HEK293 (cell line): Measurements from ENCODE around the gene CLTB.
A peak's percentile ranks its signal among the peaks of the same experiment; 100 is the strongest.

ENCODE experiments used
- CTCF ChIA-PET: fragments of 350-600 bp; formaldehyde crosslinking; extraction: SDS; loops from one replicate; lab custom pipeline; 2021; ENCODE audit warnings: antibody characterized with exemption; lab: Yijun Ruan, JAX
- POLR2A ChIA-PET: fragments of 300-600 bp; formaldehyde crosslinking; extraction: SDS; loops from one replicate; lab custom pipeline; 2020; ENCODE audit warnings: antibody characterized with exemption, inconsistent platforms; lab: Yijun Ruan, JAX
- H3K27ac ChIP-seq: fragments of 200-500 bp; sonication (Bioruptor generic); 2 replicates; pipeline ENCODE4 v1.5.1; 2014; ENCODE audit warnings: low read depth, low read length, control low read depth, inconsistent platforms; ENCODE audit errors: extremely low read depth
- H3K36me3 ChIP-seq, 2 experiments: fragments of 200-500 bp in 1 of 2; sonication (Bioruptor generic) in 1 of 2; 1 replicate in 1 of 2; 2 replicates in 1 of 2; pipeline ENCODE4 v1.5.1; 2014 to 2017; ENCODE audit warnings: inconsistent platforms in 2 of 2, low read length in 2 of 2; ENCODE audit not compliant: control insufficient read depth in 2 of 2, insufficient read depth in 1 of 2
- H3K4me1 ChIP-seq: fragments of 200-500 bp; sonication (Bioruptor generic); 2 replicates; pipeline ENCODE4 v1.5.1; 2014; ENCODE audit warnings: mild to moderate bottlenecking, low read length, inconsistent platforms; ENCODE audit not compliant: control insufficient read depth, insufficient read depth
- H3K4me3 ChIP-seq: 2 replicates; pipeline ENCODE4 v1.5.1; 2011; ENCODE audit warnings: low read depth, mild to moderate bottlenecking, control low read depth, low read length, moderate library complexity
- H3K9me3 ChIP-seq: fragments of 200-500 bp; sonication (Bioruptor generic); 2 replicates; pipeline ENCODE4 v1.5.1; 2014; ENCODE audit warnings: low read depth, low read length, inconsistent platforms; ENCODE audit not compliant: control insufficient read depth, insufficient read depth
- BCL11A ChIP-seq: fragments of 450-650 bp; formaldehyde crosslinking; IDR thresholded peaks from 2 replicates; pipeline ENCODE4 v1.5.1; 2016; ENCODE audit warnings: low read depth, missing biosample characterization, missing genetic modification characterization
- GFI1B ChIP-seq: fragments of 450-650 bp; formaldehyde crosslinking; IDR thresholded peaks from 2 replicates; pipeline ENCODE4 v1.5.1; 2016; ENCODE audit warnings: missing biosample characterization, missing genetic modification characterization
- HOXD13 ChIP-seq: sonication (generic); formaldehyde crosslinking; IDR thresholded peaks from 2 replicates; pipeline ENCODE4 v1.8.0; 2022; ENCODE audit warnings: missing genetic modification reagents, borderline replicate concordance
- MEIS1 ChIP-seq: sonication (generic); formaldehyde crosslinking; IDR thresholded peaks from 2 replicates; pipeline ENCODE4 v1.8.1; 2022; ENCODE audit warnings: missing genetic modification reagents, mild to moderate bottlenecking, borderline replicate concordance
- OVOL3 ChIP-seq: fragments of 450-650 bp; formaldehyde crosslinking; IDR thresholded peaks from 2 replicates; pipeline ENCODE4 v1.5.1; 2016; ENCODE audit warnings: missing biosample characterization, missing genetic modification characterization
- RBAK ChIP-seq: fragments of 450-650 bp; formaldehyde crosslinking; IDR thresholded peaks from 2 replicates; pipeline ENCODE4 v1.5.1; 2016; ENCODE audit warnings: missing biosample characterization, missing genetic modification characterization
- SP2 ChIP-seq: fragments of 450-650 bp; formaldehyde crosslinking; IDR thresholded peaks from 2 replicates; pipeline ENCODE4 v1.5.1; 2016; ENCODE audit warnings: missing biosample characterization, missing genetic modification characterization
- SP3 ChIP-seq: fragments of 450-650 bp; formaldehyde crosslinking; IDR thresholded peaks from 2 replicates; pipeline ENCODE4 v1.5.1; 2016; ENCODE audit warnings: missing biosample characterization, missing genetic modification characterization
- ZBTB20 ChIP-seq: fragments of 450-650 bp; formaldehyde crosslinking; IDR thresholded peaks from 2 replicates; pipeline ENCODE4 v1.5.1; 2016; ENCODE audit warnings: missing biosample characterization, missing genetic modification characterization
- ZBTB21 ChIP-seq: fragments of 450-650 bp; formaldehyde crosslinking; IDR thresholded peaks from 2 replicates; pipeline ENCODE4 v1.5.1; 2017; ENCODE audit warnings: missing biosample characterization, missing genetic modification characterization
- ZNF2 ChIP-seq: fragments of 450-650 bp; formaldehyde crosslinking; IDR thresholded peaks from 2 replicates; pipeline ENCODE4 v1.5.1; 2016; ENCODE audit warnings: missing biosample characterization, missing genetic modification characterization
- ZNF221 ChIP-seq: fragments of 450-650 bp; formaldehyde crosslinking; IDR thresholded peaks from 2 replicates; pipeline ENCODE4 v1.5.1; 2017; ENCODE audit warnings: missing biosample characterization, missing genetic modification characterization, borderline replicate concordance
- ZNF394 ChIP-seq: fragments of 450-650 bp; formaldehyde crosslinking; IDR thresholded peaks from 2 replicates; pipeline ENCODE4 v1.5.1; 2016; ENCODE audit warnings: missing biosample characterization, missing genetic modification characterization, mild to moderate bottlenecking, moderate library complexity, borderline replicate concordance
- ZNF660 ChIP-seq: fragments of 450-650 bp; IDR thresholded peaks from 2 replicates; pipeline ENCODE4 v1.5.1; 2018; ENCODE audit warnings: missing biosample characterization, mild to moderate bottlenecking, missing genetic modification characterization
- ZNF670 ChIP-seq: fragments of 450-650 bp; formaldehyde crosslinking; IDR thresholded peaks from 2 replicates; pipeline ENCODE4 v1.5.1; 2016; ENCODE audit warnings: missing biosample characterization, missing genetic modification characterization, low read depth
- ZNF843 ChIP-seq: fragments of 450-650 bp; formaldehyde crosslinking; IDR thresholded peaks from 2 replicates; pipeline ENCODE4 v1.5.1; 2016; ENCODE audit warnings: missing biosample characterization, missing genetic modification characterization
- ZSCAN23 ChIP-seq: fragments of 450-650 bp; formaldehyde crosslinking; IDR thresholded peaks from 2 replicates; pipeline ENCODE4 v1.5.1; 2016; ENCODE audit warnings: missing biosample characterization, missing genetic modification characterization
- ZSCAN30 ChIP-seq: fragments of 450-650 bp; IDR thresholded peaks from 2 replicates; pipeline ENCODE4 v1.5.1; 2018; ENCODE audit warnings: missing biosample characterization, mild to moderate bottlenecking, missing genetic modification characterization, moderate library complexity
- TF ChIP-seq, protein P1 (sequence below): fragments of 450-650 bp; formaldehyde crosslinking; conservative IDR thresholded peaks from 2 replicates; pipeline ENCODE4 v1.5.1; 2016; ENCODE audit warnings: low read depth, missing biosample characterization, missing genetic modification characterization
- TF ChIP-seq, protein P2 (sequence below): fragments of 450-650 bp; formaldehyde crosslinking; IDR thresholded peaks from 2 replicates; pipeline ENCODE4 v1.5.1; 2016; ENCODE audit warnings: missing biosample characterization, missing genetic modification characterization
- TF ChIP-seq, protein P3 (sequence below): fragments of 450-650 bp; formaldehyde crosslinking; IDR thresholded peaks from 2 replicates; pipeline ENCODE4 v1.5.1; 2016; ENCODE audit warnings: missing biosample characterization, missing genetic modification characterization
- TF ChIP-seq, protein P4 (sequence below): fragments of 450-650 bp; formaldehyde crosslinking; IDR thresholded peaks from 2 replicates; pipeline ENCODE4 v1.5.1; 2016; ENCODE audit warnings: missing biosample characterization, missing genetic modification characterization
- TF ChIP-seq, protein P5 (sequence below): fragments of 450-650 bp; formaldehyde crosslinking; optimal IDR thresholded peaks from 2 replicates; pipeline ENCODE3; 2016; ENCODE audit warnings: missing biosample characterization, mild to moderate bottlenecking, missing genetic modification characterization
- TF ChIP-seq, protein P6 (sequence below): fragments of 450-650 bp; formaldehyde crosslinking; IDR thresholded peaks from 2 replicates; pipeline ENCODE4 v1.5.1; 2016; ENCODE audit warnings: missing biosample characterization, missing genetic modification characterization, borderline replicate concordance

The CLTB gene

DNA sequence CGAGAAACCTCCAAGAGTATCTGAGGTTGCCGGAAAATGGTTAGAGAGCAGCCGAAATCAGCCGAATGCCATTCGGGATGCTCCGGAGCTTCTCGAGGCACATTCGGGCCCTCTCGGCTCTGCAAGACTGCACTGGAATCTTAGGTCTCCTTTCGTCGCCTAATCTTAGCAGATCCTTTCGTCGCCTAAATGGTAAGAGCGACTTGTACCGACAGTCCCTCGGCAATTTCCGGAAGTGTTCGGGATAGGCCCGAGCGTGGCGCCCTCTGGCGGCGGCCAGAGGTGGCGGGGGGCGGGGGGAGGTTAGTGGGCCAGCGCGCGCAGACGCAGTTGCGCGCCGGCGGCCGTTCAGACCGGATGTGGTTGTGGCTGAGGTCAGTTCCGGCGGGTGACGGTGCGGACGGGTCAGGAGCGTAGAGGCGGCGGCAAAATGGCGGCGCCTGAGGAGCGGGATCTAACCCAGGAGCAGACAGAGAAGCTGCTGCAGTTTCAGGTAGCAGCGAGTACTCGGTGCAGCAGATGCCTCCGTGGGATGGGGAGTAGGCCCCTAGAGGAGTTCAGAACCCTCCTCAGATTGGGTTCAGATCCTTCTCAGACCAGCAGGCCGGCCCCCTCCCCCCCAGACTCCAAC, 31.8 kb upstream of the CLTB start, which contains the start of gene FAF2 (continued):
- TF ChIP-seq, protein P1, sequence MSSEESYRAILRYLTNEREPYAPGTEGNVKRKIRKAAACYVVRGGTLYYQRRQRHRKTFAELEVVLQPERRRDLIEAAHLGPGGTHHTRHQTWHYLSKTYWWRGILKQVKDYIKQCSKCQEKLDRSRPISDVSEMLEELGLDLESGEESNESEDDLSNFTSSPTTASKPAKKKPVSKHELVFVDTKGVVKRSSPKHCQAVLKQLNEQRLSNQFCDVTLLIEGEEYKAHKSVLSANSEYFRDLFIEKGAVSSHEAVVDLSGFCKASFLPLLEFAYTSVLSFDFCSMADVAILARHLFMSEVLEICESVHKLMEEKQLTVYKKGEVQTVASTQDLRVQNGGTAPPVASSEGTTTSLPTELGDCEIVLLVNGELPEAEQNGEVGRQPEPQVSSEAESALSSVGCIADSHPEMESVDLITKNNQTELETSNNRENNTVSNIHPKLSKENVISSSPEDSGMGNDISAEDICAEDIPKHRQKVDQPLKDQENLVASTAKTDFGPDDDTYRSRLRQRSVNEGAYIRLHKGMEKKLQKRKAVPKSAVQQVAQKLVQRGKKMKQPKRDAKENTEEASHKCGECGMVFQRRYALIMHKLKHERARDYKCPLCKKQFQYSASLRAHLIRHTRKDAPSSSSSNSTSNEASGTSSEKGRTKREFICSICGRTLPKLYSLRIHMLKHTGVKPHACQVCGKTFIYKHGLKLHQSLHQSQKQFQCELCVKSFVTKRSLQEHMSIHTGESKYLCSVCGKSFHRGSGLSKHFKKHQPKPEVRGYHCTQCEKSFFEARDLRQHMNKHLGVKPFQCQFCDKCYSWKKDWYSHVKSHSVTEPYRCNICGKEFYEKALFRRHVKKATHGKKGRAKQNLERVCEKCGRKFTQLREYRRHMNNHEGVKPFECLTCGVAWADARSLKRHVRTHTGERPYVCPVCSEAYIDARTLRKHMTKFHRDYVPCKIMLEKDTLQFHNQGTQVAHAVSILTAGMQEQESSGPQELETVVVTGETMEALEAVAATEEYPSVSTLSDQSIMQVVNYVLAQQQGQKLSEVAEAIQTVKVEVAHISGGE (tag by site-specific recombination): peak; percentile 90
- TF ChIP-seq ZBTB21 (peak; percentile 25), OVOL3 (tag by site-specific recombination) (0 out of 2 replicates have a peak, but pooled peaks have one; percentile 35), ZSCAN23 (no peak), ZNF394 (tag by site-specific recombination) (0 out of 2 replicates have a peak, but pooled peaks have one; percentile 10), ZNF2 (tag by site-specific recombination) (0 out of 2 replicates have a peak, but pooled peaks have one; percentile 59), MEIS1 (CRISPR knock-in tag) (no peak), HOXD13 (CRISPR knock-in tag) (0 out of 2 replicates have a peak, but pooled peaks have one; percentile 20), ZSCAN30 (tag by site-specific recombination) (0 out of 2 replicates have a peak, but pooled peaks have one; percentile 54), SP2 (peak; percentile 81), BCL11A (tag by site-specific recombination) (peak; percentile 81; the same call in 1 of the 2 replicates), ZNF843 (tag by site-specific recombination) (peak; percentile 55; the same call in 1 of the 2 replicates), ZNF660 (tag by site-specific recombination) (0 out of 2 replicates have a peak, but pooled peaks have one; percentile 44)
- TF ChIP-seq, protein P2, sequence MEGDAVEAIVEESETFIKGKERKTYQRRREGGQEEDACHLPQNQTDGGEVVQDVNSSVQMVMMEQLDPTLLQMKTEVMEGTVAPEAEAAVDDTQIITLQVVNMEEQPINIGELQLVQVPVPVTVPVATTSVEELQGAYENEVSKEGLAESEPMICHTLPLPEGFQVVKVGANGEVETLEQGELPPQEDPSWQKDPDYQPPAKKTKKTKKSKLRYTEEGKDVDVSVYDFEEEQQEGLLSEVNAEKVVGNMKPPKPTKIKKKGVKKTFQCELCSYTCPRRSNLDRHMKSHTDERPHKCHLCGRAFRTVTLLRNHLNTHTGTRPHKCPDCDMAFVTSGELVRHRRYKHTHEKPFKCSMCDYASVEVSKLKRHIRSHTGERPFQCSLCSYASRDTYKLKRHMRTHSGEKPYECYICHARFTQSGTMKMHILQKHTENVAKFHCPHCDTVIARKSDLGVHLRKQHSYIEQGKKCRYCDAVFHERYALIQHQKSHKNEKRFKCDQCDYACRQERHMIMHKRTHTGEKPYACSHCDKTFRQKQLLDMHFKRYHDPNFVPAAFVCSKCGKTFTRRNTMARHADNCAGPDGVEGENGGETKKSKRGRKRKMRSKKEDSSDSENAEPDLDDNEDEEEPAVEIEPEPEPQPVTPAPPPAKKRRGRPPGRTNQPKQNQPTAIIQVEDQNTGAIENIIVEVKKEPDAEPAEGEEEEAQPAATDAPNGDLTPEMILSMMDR: peak; percentile 97
- TF ChIP-seq, protein P3, sequence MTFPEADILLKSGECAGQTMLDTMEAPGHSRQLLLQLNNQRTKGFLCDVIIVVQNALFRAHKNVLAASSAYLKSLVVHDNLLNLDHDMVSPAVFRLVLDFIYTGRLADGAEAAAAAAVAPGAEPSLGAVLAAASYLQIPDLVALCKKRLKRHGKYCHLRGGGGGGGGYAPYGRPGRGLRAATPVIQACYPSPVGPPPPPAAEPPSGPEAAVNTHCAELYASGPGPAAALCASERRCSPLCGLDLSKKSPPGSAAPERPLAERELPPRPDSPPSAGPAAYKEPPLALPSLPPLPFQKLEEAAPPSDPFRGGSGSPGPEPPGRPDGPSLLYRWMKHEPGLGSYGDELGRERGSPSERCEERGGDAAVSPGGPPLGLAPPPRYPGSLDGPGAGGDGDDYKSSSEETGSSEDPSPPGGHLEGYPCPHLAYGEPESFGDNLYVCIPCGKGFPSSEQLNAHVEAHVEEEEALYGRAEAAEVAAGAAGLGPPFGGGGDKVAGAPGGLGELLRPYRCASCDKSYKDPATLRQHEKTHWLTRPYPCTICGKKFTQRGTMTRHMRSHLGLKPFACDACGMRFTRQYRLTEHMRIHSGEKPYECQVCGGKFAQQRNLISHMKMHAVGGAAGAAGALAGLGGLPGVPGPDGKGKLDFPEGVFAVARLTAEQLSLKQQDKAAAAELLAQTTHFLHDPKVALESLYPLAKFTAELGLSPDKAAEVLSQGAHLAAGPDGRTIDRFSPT: no peak

DNA sequence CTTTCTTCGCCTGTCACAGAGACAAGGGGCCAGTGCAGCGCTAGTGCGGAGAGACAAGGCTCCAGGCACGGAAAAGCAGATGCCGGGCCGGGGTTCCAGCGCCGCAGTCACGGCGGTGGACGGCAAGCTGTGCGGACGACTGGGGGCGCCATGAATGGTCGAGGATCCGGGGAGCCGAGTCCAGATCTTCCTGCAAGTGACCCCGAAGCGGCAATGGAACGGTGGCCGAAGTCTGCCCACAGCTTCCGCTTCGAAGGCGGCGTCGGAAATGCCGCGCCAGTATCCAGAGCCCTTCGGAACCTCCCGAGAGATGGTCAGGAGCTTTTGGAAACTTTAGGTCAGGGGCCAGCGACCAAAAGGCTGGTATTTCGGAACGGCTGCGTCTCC, 31.2 kb upstream of the CLTB start:
- no peaks in the 10 kb centered on the region; the same call in 1 of the 2 replicates for H3K4me1 ChIP-seq
- peak overlapping the region; percentile 82 for H3K4me3 ChIP-seq
- CTCF ChIA-PET: interaction anchor here (0.5 to 4.6 kb wide), 18 partner anchors 9 to 720 kb away, joined by 3 to 43 read pairs (median 4); partner anchors contain the start of gene CLTB
- H3K27ac ChIP-seq: peak overlapping the region; percentile 86
- peaks cover 0 to 6% of the 10 kb centered on the region in 2 experiments; a peak in 2 of 3 replicates for H3K36me3 ChIP-seq
- POLR2A ChIA-PET: interaction anchor here (0.7 to 1.9 kb wide), 13 partner anchors 9 to 96 kb away, joined by 3 to 19 read pairs (median 4); partner anchors contain the start of genes CLTB, KIAA1191 and RNF44
- H3K9me3 ChIP-seq: no peaks in the 10 kb centered on the region
- TF ChIP-seq ZBTB20 (tag by site-specific recombination) (peak; percentile 83), ZNF670 (tag by site-specific recombination) (no peak), ZNF221 (tag by site-specific recombination) (no peak), RBAK (no peak), SP3 (tag by site-specific recombination) (no peak), GFI1B (no peak)
- TF ChIP-seq, protein P4, sequence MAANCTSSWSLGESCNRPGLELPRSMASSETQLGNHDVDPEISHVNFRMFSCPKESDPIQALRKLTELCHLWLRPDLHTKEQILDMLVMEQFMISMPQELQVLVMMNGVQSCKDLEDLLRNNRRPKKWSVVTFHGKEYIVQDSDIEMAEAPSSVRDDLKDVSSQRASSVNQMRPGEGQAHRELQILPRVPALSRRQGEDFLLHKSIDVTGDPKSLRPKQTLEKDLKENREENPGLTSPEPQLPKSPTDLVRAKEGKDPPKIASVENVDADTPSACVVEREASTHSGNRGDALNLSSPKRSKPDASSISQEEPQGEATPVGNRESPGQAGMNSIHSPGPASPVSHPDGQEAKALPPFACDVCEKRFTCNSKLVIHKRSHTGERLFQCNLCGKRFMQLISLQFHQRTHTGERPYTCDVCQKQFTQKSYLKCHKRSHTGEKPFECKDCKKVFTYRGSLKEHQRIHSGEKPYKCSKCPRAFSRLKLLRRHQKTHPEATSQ (tag by site-specific recombination): no peak
- TF ChIP-seq, protein P5, sequence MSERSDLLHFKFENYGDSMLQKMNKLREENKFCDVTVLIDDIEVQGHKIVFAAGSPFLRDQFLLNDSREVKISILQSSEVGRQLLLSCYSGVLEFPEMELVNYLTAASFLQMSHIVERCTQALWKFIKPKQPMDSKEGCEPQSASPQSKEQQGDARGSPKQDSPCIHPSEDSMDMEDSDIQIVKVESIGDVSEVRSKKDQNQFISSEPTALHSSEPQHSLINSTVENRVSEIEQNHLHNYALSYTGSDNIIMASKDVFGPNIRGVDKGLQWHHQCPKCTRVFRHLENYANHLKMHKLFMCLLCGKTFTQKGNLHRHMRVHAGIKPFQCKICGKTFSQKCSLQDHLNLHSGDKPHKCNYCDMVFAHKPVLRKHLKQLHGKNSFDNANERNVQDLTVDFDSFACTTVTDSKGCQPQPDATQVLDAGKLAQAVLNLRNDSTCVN (tag by site-specific recombination): no peak
- TF ChIP-seq, protein P6, sequence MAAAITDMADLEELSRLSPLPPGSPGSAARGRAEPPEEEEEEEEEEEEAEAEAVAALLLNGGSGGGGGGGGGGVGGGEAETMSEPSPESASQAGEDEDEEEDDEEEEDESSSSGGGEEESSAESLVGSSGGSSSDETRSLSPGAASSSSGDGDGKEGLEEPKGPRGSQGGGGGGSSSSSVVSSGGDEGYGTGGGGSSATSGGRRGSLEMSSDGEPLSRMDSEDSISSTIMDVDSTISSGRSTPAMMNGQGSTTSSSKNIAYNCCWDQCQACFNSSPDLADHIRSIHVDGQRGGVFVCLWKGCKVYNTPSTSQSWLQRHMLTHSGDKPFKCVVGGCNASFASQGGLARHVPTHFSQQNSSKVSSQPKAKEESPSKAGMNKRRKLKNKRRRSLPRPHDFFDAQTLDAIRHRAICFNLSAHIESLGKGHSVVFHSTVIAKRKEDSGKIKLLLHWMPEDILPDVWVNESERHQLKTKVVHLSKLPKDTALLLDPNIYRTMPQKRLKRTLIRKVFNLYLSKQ (tag by site-specific recombination): no peak
